Measurements from ENCODE around the gene RALGPS2.
A peak's percentile ranks its signal among the peaks of the same experiment; 100 is the strongest.

RALGPS2 gene, protein sequence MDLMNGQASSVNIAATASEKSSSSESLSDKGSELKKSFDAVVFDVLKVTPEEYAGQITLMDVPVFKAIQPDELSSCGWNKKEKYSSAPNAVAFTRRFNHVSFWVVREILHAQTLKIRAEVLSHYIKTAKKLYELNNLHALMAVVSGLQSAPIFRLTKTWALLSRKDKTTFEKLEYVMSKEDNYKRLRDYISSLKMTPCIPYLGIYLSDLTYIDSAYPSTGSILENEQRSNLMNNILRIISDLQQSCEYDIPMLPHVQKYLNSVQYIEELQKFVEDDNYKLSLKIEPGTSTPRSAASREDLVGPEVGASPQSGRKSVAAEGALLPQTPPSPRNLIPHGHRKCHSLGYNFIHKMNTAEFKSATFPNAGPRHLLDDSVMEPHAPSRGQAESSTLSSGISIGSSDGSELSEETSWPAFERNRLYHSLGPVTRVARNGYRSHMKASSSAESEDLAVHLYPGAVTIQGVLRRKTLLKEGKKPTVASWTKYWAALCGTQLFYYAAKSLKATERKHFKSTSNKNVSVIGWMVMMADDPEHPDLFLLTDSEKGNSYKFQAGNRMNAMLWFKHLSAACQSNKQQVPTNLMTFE

DNA sequence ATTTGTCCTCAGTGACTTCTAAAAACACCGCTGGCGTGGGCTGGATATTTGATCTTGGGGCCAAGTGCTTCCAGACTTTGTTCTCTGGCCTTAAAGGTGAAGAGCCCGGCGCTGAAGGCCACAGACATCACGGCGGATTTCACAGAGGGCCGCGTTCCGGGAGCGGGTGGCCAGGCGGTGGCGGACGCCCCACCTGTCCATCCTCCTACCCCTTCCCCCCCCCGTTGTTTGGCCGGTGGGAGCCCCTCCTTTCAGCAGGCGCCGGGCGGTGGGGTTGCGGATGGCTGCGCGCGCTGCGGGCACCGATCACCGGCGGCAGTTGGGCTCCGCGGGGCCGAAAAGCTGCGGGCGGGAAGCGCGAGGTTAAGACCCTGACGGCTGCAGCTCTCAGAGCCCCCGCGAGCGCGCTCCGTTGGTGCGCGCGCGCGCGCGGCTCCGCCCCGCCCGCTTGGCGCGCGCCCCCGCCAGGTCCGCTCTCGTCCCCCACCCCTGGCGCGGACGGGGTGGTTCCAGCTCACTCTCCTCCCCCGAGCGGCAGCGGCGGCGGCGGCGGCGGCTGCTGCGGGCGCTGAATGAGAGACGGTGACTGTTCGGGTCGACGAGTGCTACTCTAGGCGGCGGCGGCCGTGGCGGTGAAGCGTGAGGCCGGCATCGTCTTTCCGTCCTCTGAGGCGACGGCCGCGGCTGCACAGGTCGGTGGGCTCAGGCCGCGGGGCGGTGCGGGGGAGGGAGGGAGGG, at the start of gene RALGPS2:
Gene RALGPS2, plus strand, starts transcription at position 517 of the 738 bp plus-strand sequence. CDS start 51,521 bp downstream, outside the sequence.
- TF ChIP-seq, protein P1, sequence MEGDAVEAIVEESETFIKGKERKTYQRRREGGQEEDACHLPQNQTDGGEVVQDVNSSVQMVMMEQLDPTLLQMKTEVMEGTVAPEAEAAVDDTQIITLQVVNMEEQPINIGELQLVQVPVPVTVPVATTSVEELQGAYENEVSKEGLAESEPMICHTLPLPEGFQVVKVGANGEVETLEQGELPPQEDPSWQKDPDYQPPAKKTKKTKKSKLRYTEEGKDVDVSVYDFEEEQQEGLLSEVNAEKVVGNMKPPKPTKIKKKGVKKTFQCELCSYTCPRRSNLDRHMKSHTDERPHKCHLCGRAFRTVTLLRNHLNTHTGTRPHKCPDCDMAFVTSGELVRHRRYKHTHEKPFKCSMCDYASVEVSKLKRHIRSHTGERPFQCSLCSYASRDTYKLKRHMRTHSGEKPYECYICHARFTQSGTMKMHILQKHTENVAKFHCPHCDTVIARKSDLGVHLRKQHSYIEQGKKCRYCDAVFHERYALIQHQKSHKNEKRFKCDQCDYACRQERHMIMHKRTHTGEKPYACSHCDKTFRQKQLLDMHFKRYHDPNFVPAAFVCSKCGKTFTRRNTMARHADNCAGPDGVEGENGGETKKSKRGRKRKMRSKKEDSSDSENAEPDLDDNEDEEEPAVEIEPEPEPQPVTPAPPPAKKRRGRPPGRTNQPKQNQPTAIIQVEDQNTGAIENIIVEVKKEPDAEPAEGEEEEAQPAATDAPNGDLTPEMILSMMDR (conservative IDR thresholded peaks at IDR 0.05; ENCODE audit: control insufficient read depth, insufficient read depth, low read depth, low read length): no peak
- peak within 1 kb of the TSS; percentile 82 for H3K4me3 ChIP-seq (ENCODE audit: control insufficient read depth, low read depth, low read length)
- DNase-seq (ENCODE audit: low read depth): peak; percentile 57

DNA sequence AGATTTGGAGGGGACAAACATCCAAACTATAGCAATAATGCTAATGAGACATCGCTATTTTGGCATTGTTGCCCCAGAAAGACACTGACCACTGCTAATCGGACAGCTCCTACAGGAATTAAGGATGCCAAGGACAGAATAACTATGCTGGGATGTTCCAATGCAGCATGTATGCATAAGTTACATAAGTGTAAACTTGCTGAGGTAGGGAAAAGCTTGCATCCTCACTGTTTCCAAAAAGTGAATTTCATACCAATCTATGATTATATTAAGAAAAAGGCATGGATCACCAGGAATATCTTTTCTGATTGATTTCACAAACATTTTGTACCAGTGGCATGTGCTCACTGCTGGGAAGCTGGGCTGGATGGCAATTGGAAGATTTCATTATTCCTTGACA, 45.8 kb upstream of the RALGPS2 start:
- TF ChIP-seq, protein P1 (conservative IDR thresholded peaks at IDR 0.05; ENCODE audit: control insufficient read depth, insufficient read depth, low read depth, low read length): no peak
- no peak for DNase-seq (ENCODE audit: low read depth)
- no peak overlapping the region for H3K4me3 ChIP-seq (ENCODE audit: control insufficient read depth, low read depth, low read length)

DNA sequence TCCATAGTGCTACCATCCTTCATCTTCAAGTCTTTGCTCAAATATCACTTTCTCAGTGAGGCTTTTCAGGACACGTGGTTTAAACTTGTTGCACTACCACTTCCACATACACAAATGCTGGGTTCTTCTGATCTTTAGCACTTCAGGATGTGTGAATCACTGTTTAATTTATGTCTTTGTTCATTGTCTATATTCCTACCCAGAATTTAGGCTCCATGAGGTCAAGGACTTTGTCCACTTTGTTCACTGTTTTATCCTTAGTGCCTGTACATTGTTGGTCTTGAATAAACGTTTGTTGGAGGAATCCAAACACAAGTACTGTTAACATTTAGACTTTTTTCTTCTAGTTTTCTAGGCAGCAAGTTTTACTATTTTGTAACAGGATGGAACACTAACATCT, 42.6 kb upstream of the RALGPS2 start:
- no peak overlapping the region for H3K4me3 ChIP-seq (ENCODE audit: control insufficient read depth, low read depth, low read length)
- TF ChIP-seq, protein P1 (conservative IDR thresholded peaks at IDR 0.05; ENCODE audit: control insufficient read depth, insufficient read depth, low read depth, low read length): no peak
- DNase-seq (ENCODE audit: low read depth): peak; percentile 27

DNA sequence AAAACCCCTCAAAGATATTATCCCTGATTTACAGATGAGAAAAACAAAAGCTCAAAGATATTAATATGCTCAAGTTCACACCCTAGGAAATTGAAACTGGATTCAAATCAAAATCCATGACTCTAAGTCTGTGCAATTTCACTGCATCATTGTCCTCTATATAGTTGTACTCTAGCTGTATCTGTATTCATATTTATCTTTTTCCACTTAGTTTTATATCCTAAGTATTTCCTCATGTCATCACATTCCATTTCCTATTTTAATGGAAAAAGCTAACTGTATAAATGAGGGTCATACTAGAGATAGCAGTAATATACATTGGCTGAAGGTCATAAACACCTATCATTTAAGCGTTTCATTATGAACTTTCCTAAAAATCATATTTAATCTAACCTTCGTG, 42.2 kb upstream of the RALGPS2 start:
- TF ChIP-seq, protein P1 (conservative IDR thresholded peaks at IDR 0.05; ENCODE audit: control insufficient read depth, insufficient read depth, low read depth, low read length): no peak
- DNase-seq (ENCODE audit: low read depth): no peak
- H3K4me3 ChIP-seq (ENCODE audit: control insufficient read depth, low read depth, low read length): no peak overlapping the region

DNA sequence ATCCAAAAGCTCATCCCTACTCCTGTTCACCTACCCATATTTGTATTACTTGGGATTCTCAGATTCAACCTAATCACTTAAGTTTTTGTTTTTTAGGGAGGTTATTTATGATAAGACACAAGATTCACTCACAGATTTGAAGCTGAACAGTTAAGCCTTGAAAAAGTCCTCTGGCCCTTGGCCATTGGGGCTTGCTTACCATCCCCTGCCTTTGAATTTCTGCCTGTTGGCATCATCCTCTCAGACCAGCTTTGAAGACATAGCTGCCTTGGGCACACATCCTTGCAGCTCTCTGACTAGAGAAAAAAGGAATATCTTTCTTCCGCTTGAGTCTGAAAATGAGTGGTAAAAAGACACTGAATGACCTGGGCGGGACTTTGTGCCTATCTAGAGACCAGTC, 41.8 kb upstream of the RALGPS2 start:
- TF ChIP-seq, protein P1 (conservative IDR thresholded peaks at IDR 0.05; ENCODE audit: control insufficient read depth, insufficient read depth, low read depth, low read length): no peak
- no peak overlapping the region for H3K4me3 ChIP-seq (ENCODE audit: control insufficient read depth, low read depth, low read length)
- DNase-seq (ENCODE audit: low read depth): no peak

DNA sequence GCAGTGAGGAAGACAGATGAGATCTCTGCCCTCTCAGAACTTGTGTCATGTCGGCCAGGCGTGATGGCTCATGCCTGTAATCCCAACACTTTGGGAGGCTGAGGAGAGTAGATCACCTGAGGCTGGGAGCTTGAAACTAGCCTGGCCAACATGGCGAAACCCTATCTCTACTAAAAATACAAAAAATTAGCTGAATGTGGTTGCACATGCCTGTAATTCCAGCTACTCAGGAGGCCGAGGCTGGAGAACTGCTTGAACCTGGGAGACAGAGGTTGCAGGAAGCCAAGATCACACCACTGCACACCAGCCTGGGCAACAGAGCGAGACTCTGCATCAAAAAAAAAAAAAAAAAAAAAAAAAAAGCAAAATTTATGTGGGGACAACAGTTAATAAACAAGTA, 40.9 kb upstream of the RALGPS2 start:
- no peak for DNase-seq (ENCODE audit: low read depth)
- H3K4me3 ChIP-seq (ENCODE audit: control insufficient read depth, low read depth, low read length): no peak overlapping the region
- TF ChIP-seq, protein P1 (conservative IDR thresholded peaks at IDR 0.05; ENCODE audit: control insufficient read depth, insufficient read depth, low read depth, low read length): no peak
